GM21515 (cell line): ENCODE measurements around the gene SLC6A7.
"Not testable (repeated sequence)": the region's sequence is repeated elsewhere in the genome, so short reads cannot be mapped to it uniquely, and the experiment has no call there.

ENCODE experiments used
- ATAC-seq: cut with Tn5 transposase; IDR thresholded peaks from one replicate; pipeline ENCODE4 v1.9.1; 2021; ENCODE audit not compliant: unreplicated experiment

Gene SLC6A7

DNA sequence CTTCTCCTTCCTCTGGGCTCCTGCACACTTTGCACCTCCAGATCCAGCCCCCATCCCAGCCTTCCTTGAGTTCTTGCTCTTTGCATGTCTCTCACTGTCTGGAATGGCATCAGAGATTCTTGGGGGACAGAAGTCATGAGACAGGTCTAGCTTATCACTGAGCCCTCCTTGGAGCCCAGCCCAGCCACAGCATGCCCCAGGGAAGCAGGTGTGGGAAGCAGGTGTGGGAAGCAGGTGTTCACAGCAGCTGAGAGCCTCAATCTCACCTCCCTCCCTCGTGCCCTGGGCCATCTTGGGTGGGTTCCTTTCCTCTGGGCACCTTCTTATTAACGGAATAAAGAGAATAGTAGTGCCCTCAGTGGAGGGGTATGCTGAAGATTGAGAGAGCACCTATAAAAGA, 27.2 kb downstream of the SLC6A7 start:
- no peak for ATAC-seq

GRCh38 chr5:150217873-150218692, 28.2 kb downstream of the SLC6A7 start:
- peak; percentile 91 for ATAC-seq

- ATAC-seq: no peak
Observed at GRCh38 chr5:150218693-150219035, 28.8 kb downstream of the SLC6A7 start.

- ATAC-seq: no peak
Observed at GRCh38 chr5:150219142-150219541, 29.3 kb downstream of the SLC6A7 start.

GRCh38 chr5:150219861-150220260, 30.0 kb downstream of the SLC6A7 start:
- no peak for ATAC-seq

- no peak for ATAC-seq
Observed at GRCh38 chr5:150221471-150221870, 31.6 kb downstream of the SLC6A7 start.

GRCh38 chr5:150222906-150223305, 33.0 kb downstream of the SLC6A7 start:
- ATAC-seq: no peak

- ATAC-seq: no peak
Observed at GRCh38 chr5:150223474-150223873, 33.6 kb downstream of the SLC6A7 start.

- no peak for ATAC-seq
Observed at GRCh38 chr5:150224483-150225027, 34.7 kb downstream of the SLC6A7 start.

GRCh38 chr5:150227036-150227435, 37.2 kb downstream of the SLC6A7 start:
- no peak for ATAC-seq

DNA sequence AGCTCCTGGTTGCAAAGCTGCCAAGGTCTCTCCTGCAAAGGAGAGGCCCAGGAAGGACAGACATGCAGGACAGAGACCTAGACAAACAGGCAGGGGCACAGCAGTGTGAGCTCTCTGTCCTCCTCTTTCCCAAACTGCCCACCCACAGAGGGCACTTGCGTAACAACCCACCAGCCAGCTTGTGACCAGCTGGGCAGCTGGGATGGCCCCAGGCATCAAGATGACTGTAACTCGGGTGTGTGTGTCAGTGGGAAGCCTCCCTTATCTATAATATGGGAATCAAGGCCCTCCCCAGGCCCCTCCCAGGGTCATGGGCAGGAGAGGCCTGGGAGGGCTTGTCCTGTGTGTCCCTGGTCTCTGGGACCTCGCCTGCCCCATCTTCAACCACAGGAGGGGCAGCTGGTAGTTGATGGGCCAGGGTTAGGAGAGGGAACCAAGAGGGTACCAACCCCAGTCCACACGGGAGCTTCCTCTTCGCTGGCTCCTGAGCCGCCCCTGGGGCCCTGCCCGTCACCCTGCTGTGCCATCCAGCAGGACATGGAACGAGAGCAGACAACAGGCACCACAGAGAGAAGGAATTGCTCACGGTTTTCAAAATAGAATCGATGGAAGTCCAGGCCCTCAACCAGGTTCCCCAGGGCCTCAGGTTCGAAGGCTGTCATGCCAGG, 37.9 kb downstream of the SLC6A7 start:
- ATAC-seq: no peak

GRCh38 chr5:150229571-150229970, 39.7 kb downstream of the SLC6A7 start:
- no peak for ATAC-seq

DNA sequence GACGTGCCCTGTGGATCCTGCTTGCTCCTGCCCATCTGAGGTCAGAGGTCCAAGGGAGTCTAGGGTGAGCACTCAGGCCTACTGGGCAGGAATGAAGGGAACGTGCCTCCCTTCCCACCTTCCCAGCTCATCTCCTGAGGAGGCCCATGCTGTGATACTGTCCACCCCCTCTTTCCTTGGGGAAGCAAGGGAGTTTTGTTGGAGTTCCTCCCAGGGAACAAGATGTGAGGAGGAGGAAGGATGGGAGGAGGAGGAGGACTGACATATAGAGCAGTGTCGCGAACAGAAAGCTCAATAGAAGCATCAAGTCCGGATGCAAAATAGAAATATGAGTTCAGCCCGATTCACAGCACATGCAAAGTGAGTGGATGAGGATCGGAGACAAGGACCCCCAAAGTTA, 41.0 kb downstream of the SLC6A7 start:
- ATAC-seq: no peak

DNA sequence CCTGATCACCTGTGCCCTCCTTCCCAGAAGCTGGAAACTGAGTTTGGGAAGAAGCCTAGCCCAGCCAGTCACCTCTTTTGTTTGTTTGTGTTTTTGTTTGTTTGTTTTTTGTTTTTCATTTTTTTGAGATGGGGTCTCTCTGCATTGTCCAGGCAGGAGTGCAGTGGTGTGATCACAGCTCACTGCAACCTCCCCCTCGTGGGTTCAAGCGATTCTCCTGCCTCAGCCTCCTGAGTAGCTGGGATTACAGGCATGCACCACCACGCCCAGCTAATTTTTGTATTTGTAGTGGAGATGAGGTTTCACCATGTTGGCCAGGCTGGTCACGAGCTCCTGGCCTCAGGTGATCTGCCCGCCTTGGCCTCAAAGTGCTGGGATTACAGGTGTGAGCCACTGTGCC, 43.8 kb downstream of the SLC6A7 start:
- ATAC-seq: not testable (repeated sequence)

- no peak for ATAC-seq
Observed at GRCh38 chr5:150234576-150235499, 45.0 kb downstream of the SLC6A7 start.

DNA sequence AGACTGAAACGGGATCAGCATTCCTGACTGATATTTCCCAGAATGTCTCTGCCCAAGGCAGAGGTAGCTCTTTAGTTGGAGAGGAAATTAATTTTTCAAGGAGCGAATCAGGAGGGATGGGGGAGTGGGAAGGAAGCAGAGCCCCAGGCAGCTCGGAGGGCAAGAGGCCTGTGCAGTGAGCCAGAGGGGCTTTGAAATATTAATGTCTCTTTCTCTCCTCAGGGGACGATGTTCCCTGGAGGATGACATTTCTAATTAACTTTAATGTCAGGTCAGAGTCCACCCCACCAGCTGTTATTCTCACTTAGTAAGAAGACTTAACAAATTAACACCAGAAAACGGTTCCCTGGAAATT, 45.6 kb downstream of the SLC6A7 start:
- ATAC-seq: no peak

GRCh38 chr5:150236313-150236712, 46.5 kb downstream of the SLC6A7 start:
- ATAC-seq: no peak

- ATAC-seq: no peak
Observed at GRCh38 chr5:150236981-150237754, 47.3 kb downstream of the SLC6A7 start.

DNA sequence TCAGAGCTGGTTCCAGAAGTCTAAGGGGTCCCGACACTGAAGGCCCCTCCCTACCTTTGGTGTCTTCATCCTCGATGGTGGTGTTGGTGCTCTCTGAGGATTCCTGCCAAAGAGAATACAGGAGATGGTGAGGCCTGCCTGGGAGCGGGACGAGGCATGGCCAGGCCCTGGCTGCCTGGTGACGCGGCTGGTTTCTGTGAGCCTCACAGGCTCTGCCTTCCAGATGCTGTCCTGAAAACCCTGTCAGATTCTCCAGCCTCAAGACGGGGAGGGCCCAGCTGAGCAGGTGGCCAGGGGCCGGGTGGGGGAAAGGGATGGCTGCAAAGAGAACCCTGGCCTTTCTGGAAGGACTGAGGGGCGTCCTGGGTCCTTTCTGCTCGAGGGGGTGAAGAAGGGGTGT, 48.8 kb downstream of the SLC6A7 start:
- no peak for ATAC-seq

GRCh38 chr5:150239099-150239793, 49.4 kb downstream of the SLC6A7 start:
- ATAC-seq: no peak
